ENCODE measurements around the gene RNPEP.

RNPEP gene

DNA sequence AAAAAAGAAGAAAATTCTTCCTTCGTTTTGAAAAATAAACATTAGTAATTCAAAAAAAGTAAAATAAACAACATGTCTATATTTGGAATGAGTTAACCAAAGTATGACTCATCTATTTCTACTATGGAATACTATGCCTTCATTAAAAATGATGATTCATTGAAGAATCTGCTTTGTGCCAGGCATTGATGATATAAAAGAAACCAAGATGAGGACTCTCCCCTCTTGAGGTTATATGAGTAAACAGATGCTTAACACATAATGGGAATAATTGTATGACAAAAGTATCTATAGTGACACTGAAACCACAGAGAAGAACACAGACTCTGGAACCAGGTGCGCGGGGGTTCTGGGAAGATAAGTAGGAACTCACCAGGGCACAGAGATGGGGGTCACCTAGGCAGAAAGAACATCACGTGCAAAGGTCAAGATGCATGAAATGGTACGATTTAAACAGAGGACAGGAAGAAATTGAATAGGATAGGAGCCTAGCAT lies 46.8 kb downstream of the RNPEP start:
- H3K4me1 ChIP-seq (ENCODE audit: control insufficient read depth, insufficient read depth, low read length) = peaks cover 5% of the 10 kb centered on the region
- H3K27me3 ChIP-seq (replicated peaks; ENCODE audit: control insufficient read depth, insufficient read depth, low read length) = no peaks in the 10 kb centered on the region
- peak; percentile 86 for DNase-seq (ENCODE audit: low read depth)
- H3K9me3 ChIP-seq (ENCODE audit: control insufficient read depth, low read length) = no peaks in the 10 kb centered on the region
- H3K9ac ChIP-seq (ENCODE audit: low read length) = no peak overlapping the region
- H3K36me3 ChIP-seq (ENCODE audit: control insufficient read depth, insufficient read depth, low read length, severe bottlenecking) = no peaks in the 10 kb centered on the region
- no peak overlapping the region for H3K4me3 ChIP-seq (ENCODE audit: low read length)

DNA sequence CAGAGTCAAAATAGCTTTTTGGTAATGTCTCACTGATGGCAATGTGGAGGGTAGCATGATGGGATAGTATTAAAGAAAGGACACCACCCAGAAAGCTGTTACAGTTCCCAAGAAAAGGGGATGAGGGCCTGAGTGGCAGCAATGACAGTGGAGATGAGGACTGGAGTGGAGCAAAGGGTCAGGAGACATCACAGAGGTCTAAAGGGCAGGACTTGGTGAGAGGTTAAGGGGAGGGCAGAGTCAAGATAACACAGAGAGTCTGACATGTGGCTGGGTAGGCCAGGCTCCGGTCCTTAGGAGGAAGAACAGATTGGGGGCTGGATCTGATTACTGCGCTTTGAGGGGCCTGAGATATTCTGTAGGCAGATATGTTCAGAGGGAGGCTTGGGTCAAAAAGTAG lies 47.3 kb downstream of the RNPEP start:
- Histone ChIP-seq H3K4me3 (ENCODE audit: low read length) (no peak overlapping the region), H3K36me3 (ENCODE audit: control insufficient read depth, insufficient read depth, low read length, severe bottlenecking) (no peaks in the 10 kb centered on the region), H3K4me1 (ENCODE audit: control insufficient read depth, insufficient read depth, low read length) (peaks cover 9% of the 10 kb centered on the region), H3K9ac (ENCODE audit: low read length) (no peak overlapping the region), H3K27me3 (replicated peaks; ENCODE audit: control insufficient read depth, insufficient read depth, low read length) (no peaks in the 10 kb centered on the region), H3K9me3 (ENCODE audit: control insufficient read depth, low read length) (no peaks in the 10 kb centered on the region)
- no peak for DNase-seq (ENCODE audit: low read depth)

DNA sequence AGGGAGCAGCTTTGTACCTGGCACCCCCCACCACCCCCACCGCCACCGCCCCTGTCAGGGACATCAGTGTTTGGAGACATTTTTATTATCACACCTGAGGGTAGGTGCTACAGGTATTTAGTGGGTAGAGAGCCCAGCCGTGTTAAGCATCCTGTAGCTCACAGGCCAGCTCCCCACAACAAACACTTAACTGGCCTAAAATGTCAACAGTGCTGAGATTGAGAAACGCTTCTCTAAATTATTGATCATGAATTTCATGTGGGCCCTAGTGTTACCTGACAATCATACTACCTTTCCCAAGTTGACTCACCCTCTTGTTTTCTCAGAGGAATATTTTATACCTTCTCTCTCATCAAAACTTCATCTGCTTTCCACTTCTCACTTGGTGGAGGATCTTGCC lies 49.3 kb downstream of the RNPEP start:
- no peak overlapping the region for H3K9ac ChIP-seq (ENCODE audit: low read length)
- peaks cover 14% of the 10 kb centered on the region for H3K4me1 ChIP-seq (ENCODE audit: control insufficient read depth, insufficient read depth, low read length)
- no peak for DNase-seq (ENCODE audit: low read depth)
- no peak overlapping the region for H3K4me3 ChIP-seq (ENCODE audit: low read length)
- H3K9me3 ChIP-seq (ENCODE audit: control insufficient read depth, low read length) = no peaks in the 10 kb centered on the region
- H3K36me3 ChIP-seq (ENCODE audit: control insufficient read depth, insufficient read depth, low read length, severe bottlenecking) = no peaks in the 10 kb centered on the region
- no peaks in the 10 kb centered on the region for H3K27me3 ChIP-seq (replicated peaks; ENCODE audit: control insufficient read depth, insufficient read depth, low read length)

DNA sequence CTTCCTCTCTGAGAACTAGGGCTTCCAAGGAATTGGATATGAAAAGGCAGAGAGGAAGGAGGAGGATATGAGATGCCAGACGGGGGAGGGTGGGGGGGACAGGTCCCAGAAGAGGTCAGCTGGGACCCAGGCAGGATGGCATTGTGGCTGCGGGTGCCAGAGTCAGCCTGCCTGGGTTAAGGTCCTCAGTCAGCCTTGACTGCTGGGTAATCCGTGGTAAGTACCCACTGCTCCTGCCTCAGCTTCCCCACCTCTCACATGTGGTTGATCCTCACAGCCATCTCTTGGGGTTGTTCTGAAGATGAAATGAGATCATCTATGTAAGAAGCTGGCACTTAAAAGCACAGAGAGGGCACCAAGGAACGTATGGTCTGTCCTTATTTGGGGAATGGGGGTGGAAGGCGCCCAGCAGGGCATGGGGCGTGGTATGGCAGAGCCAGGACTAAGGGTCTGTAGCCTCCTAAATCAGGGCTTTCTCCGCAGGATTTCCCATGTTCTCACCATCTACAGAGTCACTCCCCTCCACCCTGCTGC lies 51.8 kb downstream of the RNPEP start:
- H3K9me3 ChIP-seq (ENCODE audit: control insufficient read depth, low read length) = no peaks in the 10 kb centered on the region
- H3K27me3 ChIP-seq (replicated peaks; ENCODE audit: control insufficient read depth, insufficient read depth, low read length) = no peaks in the 10 kb centered on the region
- DNase-seq (ENCODE audit: low read depth) = no peak
- no peak overlapping the region for H3K4me3 ChIP-seq (ENCODE audit: low read length)
- no peak overlapping the region for H3K9ac ChIP-seq (ENCODE audit: low read length)
- H3K4me1 ChIP-seq (ENCODE audit: control insufficient read depth, insufficient read depth, low read length) = peaks cover 12% of the 10 kb centered on the region
- H3K36me3 ChIP-seq (ENCODE audit: control insufficient read depth, insufficient read depth, low read length, severe bottlenecking) = no peaks in the 10 kb centered on the region

DNA sequence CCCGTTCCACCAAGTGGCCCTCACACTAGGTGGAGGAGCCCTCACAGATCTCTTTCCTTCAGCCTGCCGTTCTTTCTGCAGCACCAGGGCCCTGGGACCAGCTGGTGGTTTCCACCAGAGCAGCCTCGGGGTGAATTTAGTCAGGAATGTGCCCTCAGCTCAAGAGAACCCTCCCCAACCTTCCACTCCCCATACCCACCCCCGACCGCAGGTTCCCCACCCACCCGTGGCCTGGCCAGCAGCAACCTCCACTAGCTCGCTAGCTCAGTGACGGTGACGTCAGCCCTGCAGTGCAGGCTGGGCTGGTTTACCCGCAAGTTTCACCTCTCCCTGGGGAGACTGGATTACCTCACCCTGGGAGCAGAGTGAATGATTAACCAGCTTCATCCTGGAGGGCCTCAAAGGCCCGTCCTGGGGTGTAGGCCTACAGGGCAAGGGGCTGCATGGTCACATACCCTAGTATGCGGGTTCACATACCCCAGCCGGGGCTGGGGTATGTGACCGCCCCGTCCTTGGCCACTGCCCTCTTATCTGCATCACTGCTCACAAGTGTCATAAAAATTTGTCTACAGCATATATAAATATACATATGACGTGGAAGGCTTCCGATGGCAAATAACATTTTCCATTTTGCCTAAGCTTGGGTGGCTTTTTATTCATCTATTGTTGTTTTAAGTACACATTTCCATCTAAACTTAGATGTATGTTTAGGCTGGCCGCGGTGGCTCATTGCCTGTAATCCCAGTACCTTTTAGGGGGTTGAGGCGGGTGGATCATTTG lies 52.4 kb downstream of the RNPEP start:
- peaks cover 9% of the 10 kb centered on the region for H3K4me1 ChIP-seq (ENCODE audit: control insufficient read depth, insufficient read depth, low read length)
- peak; percentile 98 for DNase-seq (ENCODE audit: low read depth)
- no peaks in the 10 kb centered on the region for H3K27me3 ChIP-seq (replicated peaks; ENCODE audit: control insufficient read depth, insufficient read depth, low read length)
- no peak overlapping the region for H3K9ac ChIP-seq (ENCODE audit: low read length)
- no peak overlapping the region for H3K4me3 ChIP-seq (ENCODE audit: low read length)
- H3K36me3 ChIP-seq (ENCODE audit: control insufficient read depth, insufficient read depth, low read length, severe bottlenecking) = no peaks in the 10 kb centered on the region
- no peaks in the 10 kb centered on the region for H3K9me3 ChIP-seq (ENCODE audit: control insufficient read depth, low read length)

DNA sequence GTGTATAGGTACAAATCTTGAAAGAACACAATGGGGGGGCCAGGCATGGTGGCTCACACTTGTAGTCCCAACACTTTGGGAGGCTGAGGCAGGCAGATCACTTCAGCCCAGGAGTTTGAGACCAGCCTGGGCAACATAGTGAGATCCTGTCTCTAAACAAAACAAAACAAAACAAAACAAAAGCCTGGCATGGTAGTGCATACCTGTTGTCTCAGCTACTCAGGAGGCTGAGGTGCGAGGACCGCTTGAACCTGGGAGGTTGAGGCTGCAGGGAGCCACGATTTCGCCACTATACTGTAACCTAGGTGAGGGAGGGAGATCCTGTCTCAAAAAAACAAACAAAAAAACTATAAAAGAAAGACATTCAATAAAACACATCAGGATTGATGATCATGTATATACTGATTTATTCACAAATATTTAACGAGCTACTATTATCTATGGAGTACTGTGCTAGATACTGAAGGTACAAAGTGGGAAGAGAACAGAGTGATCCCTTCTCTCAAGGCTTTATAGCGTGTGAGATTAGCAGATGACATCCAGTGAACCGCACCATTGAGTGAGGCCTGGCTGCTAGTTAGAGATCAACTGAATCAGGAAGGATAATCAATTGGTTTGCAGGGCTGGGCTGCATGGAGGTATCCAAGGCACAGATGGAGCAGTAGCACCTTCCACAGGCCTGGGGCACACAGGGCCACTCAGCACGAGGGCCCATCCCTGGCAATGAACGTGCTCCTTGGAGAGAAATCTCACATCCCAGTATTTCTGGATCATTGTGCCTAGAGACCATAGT lies 54.3 kb downstream of the RNPEP start:
- H3K36me3 ChIP-seq (ENCODE audit: control insufficient read depth, insufficient read depth, low read length, severe bottlenecking) = no peaks in the 10 kb centered on the region
- no peak overlapping the region for H3K4me3 ChIP-seq (ENCODE audit: low read length)
- H3K9me3 ChIP-seq (ENCODE audit: control insufficient read depth, low read length) = no peaks in the 10 kb centered on the region
- H3K27me3 ChIP-seq (replicated peaks; ENCODE audit: control insufficient read depth, insufficient read depth, low read length) = no peaks in the 10 kb centered on the region
- no peak overlapping the region for H3K9ac ChIP-seq (ENCODE audit: low read length)
- DNase-seq (ENCODE audit: low read depth) = no peak
- peaks cover 9% of the 10 kb centered on the region for H3K4me1 ChIP-seq (ENCODE audit: control insufficient read depth, insufficient read depth, low read length)

DNA sequence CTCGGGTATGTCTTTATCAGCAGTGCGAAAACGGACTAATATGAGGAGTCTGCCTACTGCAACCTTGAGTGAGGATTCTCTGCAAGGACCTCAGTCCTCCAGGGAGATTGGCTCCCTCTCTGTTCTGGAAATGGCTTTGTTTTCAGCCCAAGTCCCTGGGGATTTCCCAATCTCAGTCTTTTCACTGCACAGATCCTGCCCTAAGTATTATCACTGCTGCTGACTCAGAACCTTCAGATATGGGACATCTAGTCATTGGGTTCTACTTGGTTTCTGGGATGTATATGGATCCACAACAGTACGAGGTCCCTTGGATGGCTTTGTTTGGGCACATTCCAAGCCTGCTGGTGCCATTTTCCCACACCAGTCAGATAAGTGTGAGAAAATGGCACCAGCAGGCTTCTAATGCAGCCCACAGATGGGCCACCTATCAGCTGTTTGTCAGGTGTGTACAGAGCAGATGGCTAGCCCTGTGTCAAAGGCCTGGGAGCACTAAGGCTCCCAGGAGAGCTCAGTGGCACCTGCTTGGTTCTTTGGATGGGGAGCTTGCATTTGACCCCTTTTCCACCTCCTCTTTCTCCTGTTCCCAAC lies 55.4 kb downstream of the RNPEP start:
- no peaks in the 10 kb centered on the region for H3K36me3 ChIP-seq (ENCODE audit: control insufficient read depth, insufficient read depth, low read length, severe bottlenecking)
- H3K27me3 ChIP-seq (replicated peaks; ENCODE audit: control insufficient read depth, insufficient read depth, low read length) = no peaks in the 10 kb centered on the region
- no peak overlapping the region for H3K4me3 ChIP-seq (ENCODE audit: low read length)
- H3K9me3 ChIP-seq (ENCODE audit: control insufficient read depth, low read length) = no peaks in the 10 kb centered on the region
- peaks cover 9% of the 10 kb centered on the region for H3K4me1 ChIP-seq (ENCODE audit: control insufficient read depth, insufficient read depth, low read length)
- peak; percentile 19 for DNase-seq (ENCODE audit: low read depth)
- H3K9ac ChIP-seq (ENCODE audit: low read length) = no peak overlapping the region

DNA sequence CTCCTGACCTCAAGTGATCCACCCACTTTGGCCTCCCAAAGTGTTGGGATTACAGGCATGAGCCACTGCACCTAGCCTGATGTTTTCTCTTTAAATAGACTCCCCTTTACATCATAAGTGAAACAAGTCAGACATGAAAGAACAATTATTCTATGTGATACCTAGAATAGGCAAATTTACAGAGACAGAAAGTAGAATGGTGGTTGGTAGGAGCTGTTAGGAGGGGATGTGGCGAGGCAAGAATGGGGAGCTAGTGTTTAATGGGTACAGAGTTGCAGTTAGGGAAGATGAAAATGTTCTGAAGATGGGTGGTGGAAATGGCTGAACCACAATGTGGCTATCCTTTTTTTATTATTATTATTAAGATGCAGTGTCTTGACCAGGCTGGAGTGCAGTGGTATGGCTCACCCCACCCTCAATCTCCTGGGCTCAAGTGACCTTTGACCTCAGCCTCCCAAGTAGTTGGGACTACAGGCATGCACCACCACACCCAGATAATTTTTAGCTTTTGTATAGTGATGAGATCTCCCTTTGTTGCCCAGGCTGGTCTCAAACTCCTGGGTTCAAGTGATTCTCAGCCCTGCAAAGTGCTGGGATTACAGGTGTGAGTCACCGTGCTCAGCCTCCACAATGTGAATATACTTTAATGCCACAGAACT lies 56.4 kb downstream of the RNPEP start:
- no peak for DNase-seq (ENCODE audit: low read depth)
- Histone ChIP-seq H3K4me3 (ENCODE audit: low read length) (no peak overlapping the region), H3K4me1 (ENCODE audit: control insufficient read depth, insufficient read depth, low read length) (peaks cover 9% of the 10 kb centered on the region), H3K9me3 (ENCODE audit: control insufficient read depth, low read length) (no peaks in the 10 kb centered on the region), H3K36me3 (ENCODE audit: control insufficient read depth, insufficient read depth, low read length, severe bottlenecking) (no peaks in the 10 kb centered on the region), H3K9ac (ENCODE audit: low read length) (no peak overlapping the region), H3K27me3 (replicated peaks; ENCODE audit: control insufficient read depth, insufficient read depth, low read length) (no peaks in the 10 kb centered on the region)

DNA sequence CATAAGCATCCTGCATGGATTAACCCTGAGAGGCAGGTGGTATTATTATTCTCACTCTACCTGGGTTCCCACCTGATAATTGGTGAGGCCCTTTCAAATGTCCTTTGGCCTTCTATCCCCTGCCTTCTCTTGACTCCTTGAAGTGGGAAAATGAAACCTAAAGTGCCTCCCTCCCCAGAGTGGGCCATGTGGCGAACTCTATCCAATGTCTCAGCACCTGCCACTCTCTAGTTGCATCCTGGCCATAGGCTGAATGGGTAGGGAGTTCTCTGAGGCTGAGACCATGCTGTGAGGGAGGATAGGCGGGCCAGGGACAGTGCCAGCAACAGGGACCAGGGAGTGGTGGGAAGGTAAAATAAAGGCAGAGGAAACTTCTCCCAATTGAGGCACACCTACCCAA lies 63.3 kb downstream of the RNPEP start:
- Histone ChIP-seq H3K27me3 (replicated peaks; ENCODE audit: control insufficient read depth, insufficient read depth, low read length) (peaks cover 6% of the 10 kb centered on the region), H3K9me3 (ENCODE audit: control insufficient read depth, low read length) (no peaks in the 10 kb centered on the region), H3K4me3 (ENCODE audit: low read length) (no peak overlapping the region), H3K4me1 (ENCODE audit: control insufficient read depth, insufficient read depth, low read length) (no peaks in the 10 kb centered on the region), H3K9ac (ENCODE audit: low read length) (no peak overlapping the region), H3K36me3 (ENCODE audit: control insufficient read depth, insufficient read depth, low read length, severe bottlenecking) (no peaks in the 10 kb centered on the region)
- DNase-seq (ENCODE audit: low read depth) = no peak

DNA sequence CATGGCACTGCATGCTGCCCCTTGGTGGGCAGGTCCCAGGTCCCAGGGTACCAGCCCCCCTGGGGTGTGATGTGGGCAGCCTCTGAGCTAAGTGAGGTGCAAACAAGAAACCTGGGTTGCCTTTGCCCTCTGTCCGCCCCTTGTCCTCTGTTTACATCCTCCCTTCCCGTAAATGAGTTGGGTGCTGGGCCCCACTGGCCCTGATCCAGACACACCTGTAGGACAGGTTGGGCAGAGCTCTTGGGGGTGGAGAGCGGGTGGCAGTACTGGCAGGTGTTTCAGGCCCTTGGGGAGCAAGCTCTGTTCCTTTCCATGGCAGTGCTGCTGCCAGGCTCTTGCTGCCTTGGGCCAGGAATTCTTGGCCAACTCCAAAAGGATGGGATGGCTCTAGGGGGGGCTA lies 63.8 kb downstream of the RNPEP start:
- no peak for DNase-seq (ENCODE audit: low read depth)
- Histone ChIP-seq H3K36me3 (ENCODE audit: control insufficient read depth, insufficient read depth, low read length, severe bottlenecking) (no peaks in the 10 kb centered on the region), H3K4me3 (ENCODE audit: low read length) (no peak overlapping the region), H3K9ac (ENCODE audit: low read length) (no peak overlapping the region), H3K27me3 (replicated peaks; ENCODE audit: control insufficient read depth, insufficient read depth, low read length) (peaks cover 6% of the 10 kb centered on the region), H3K4me1 (ENCODE audit: control insufficient read depth, insufficient read depth, low read length) (no peaks in the 10 kb centered on the region), H3K9me3 (ENCODE audit: control insufficient read depth, low read length) (no peaks in the 10 kb centered on the region)
